22Rv1 (cell line): ENCODE measurements around the gene PEX10.

Experiments
- H3K27ac ChIP-seq: fragments of 450-650 bp; 2 replicates; pipeline ENCODE4 v1.5.1; 2017
- ZFX ChIP-seq: fragments of 450-650 bp; IDR thresholded peaks from 2 replicates; pipeline ENCODE4 v1.6.1; 2017; ENCODE audit warnings: antibody characterized with exemption, borderline replicate concordance
- TF ChIP-seq, protein P1 (sequence below): fragments of 450-650 bp; IDR thresholded peaks from 2 replicates; pipeline ENCODE4 v1.5.1; 2017; ENCODE audit warnings: mild to moderate bottlenecking

PEX10 gene

DNA sequence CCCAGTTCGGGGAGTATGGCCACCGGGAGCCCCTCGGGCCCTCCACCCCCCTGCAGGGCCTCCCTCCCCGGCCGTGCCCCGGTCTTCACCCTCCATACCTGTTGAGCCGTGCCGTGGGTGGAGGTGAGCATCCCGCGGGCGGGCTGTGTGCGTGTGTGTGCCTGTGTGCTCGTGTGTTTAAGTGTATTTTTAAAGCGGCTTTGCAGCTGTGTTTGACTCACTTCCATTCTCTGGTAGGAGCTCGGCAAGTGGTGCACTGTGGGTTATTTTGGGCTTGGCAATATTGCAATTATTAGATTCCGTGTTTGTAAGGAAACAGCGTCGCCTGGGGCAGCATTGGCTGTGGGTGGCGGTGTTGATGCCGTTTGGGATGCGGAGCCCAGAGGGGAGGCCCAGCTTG is 43.4 kb upstream of the PEX10 start:
- no peak overlapping the region for H3K27ac ChIP-seq
- TF ChIP-seq, protein P1, sequence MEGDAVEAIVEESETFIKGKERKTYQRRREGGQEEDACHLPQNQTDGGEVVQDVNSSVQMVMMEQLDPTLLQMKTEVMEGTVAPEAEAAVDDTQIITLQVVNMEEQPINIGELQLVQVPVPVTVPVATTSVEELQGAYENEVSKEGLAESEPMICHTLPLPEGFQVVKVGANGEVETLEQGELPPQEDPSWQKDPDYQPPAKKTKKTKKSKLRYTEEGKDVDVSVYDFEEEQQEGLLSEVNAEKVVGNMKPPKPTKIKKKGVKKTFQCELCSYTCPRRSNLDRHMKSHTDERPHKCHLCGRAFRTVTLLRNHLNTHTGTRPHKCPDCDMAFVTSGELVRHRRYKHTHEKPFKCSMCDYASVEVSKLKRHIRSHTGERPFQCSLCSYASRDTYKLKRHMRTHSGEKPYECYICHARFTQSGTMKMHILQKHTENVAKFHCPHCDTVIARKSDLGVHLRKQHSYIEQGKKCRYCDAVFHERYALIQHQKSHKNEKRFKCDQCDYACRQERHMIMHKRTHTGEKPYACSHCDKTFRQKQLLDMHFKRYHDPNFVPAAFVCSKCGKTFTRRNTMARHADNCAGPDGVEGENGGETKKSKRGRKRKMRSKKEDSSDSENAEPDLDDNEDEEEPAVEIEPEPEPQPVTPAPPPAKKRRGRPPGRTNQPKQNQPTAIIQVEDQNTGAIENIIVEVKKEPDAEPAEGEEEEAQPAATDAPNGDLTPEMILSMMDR, result no peak
- no peak for TF ChIP-seq ZFX

DNA sequence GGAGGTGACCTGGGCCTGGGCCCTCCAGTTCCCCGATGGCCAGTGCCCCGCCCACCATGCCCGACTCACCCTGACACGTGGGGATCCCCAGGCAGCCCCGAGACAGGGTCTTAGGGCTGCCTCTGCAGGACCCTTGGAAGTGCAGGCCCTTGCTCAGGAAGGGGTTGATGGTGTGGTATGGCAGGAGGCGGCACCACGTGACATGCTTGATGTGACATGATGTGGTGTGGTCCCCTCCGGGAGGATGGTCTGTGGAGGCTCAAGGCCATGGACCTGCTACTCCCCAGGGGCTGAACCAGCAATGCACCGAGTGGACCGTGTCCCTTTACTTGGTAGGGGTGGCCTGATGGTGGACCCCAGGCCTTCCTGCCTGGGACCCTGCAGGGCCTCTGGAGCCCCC is 41.9 kb upstream of the PEX10 start:
- TF ChIP-seq, protein P1, result no peak
- TF ChIP-seq ZFX, result no peak
- no peak overlapping the region for H3K27ac ChIP-seq

DNA sequence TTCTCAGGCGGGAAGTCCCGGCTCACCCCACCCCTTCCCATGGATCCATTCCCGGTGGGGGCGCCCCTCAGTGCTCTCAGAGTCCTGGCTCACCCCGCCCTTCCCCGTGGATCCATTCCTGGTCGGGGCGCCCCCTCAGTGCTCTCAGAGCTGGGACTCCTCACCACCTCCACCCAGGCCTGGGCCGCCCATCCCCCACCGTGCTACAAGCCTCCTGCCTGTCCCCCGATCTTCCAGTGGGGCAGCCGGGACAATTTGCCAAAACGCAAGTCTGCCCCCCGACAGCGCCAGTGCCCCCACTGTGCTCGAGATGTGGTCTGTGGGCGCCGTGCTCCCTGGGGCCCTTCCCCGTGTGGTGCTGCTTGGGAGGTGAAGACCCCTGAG is 40.6 kb upstream of the PEX10 start:
- no peak overlapping the region for H3K27ac ChIP-seq

DNA sequence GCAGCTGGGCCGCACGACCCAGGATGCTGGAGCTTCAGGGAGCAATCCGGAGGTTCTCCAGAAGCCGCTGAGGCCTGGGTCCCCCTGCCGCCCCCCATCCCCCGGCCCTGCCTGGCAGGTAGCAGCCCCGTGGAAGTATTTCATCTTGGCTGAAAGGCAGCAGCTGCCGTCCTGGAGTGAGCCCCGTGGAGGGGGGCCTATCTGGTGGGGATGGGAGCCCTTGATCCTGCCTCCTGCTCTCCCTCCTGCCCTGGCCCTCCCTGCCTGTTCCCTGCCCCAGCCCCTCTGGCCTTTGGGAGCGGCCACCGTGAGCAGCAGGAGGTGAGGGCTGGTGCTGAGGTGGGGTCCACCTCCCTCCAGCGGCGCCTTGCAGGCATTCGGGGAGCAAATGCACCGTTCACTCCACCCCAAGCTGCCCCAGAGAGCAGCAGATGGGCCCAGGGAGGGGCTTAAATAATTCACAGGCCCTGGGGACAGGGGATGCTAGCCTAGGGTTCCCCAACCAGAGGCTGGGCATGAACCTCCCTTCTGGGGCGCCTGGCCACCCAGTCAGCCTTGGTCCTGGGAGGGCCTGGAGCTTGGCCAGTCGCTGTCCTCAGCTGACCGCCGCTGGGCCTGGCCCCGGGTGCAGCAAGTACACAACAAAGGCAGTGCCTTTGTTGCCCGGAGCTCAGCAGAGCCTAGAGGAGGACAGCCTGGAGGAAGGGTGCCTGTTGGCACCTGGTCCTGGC is 40.0 kb upstream of the PEX10 start:
- TF ChIP-seq, protein P1, result no peak
- TF ChIP-seq ZFX, result no peak
- no peak overlapping the region for H3K27ac ChIP-seq

More for the DNA sequence above, 40.6 kb upstream of the PEX10 start:
- TF ChIP-seq ZFX, result no peak
- TF ChIP-seq, protein P1, result no peak

DNA sequence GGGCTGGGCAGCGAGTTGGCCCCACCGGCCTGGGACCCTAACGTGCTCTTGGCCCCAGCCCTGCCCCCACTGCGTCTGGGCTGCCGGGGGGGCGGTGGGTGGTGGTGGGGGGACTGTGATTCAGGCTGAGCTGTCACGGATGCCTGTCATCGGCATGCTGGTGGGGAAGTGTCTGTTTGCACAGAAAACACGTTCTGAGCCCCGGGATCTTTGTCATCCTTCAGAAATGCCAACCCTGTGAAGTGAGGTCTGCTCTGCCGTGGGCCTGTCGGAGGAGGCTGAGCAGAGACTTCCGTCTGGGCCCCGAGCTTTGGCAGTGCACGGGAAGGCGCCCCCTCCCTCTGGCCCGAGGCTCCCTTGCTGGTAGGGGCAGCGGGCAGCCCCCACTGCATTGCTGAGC is 39.4 kb upstream of the PEX10 start:
- no peak for TF ChIP-seq ZFX
- H3K27ac ChIP-seq, result no peak overlapping the region

DNA sequence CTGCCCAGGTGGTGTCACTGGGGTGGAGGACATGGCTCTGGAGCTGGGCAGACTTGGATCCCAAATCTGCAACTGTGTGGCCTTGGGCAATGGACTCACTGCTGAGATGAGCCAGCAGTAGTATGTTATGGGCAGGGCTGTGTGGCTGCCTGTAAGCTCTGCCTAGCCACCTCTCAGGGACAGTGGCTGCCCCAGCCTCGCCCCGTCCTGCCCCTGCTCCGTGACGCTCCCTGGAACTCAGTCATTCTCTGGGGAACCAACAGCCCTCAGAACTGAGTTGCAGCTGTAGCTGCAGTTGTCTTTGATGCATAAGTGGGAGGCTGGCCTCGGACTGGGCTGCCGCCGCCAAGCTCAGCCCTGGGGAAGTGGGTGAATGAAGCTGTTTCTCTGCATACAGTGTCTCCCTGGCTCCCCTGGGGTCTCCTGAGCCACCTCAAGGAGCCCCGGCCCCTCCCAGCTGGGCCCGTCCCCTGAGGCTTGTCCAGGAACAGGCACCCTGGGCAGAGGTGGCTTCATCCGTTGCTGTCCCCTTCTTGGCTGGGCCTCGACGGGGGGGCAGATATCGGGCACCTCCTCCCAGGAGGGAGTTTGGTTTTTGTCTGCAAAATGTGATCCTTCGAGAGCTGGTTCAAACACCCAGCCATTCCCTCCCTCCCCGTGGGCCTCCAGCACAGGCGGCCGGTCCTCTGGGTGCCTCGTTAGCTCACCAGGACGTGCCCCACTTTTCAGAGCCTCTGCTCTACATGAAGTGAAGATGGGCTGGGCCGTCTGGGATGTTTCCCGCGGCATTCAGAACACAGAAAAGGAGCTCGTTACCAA is 37.5 kb upstream of the PEX10 start:
- no peak for TF ChIP-seq ZFX
- TF ChIP-seq, protein P1, result no peak
- no peak overlapping the region for H3K27ac ChIP-seq

GRCh38 chr1:2448098-2448445 is 35.7 kb upstream of the PEX10 start:
- H3K27ac ChIP-seq, result no peak overlapping the region
- TF ChIP-seq ZFX, result no peak
- TF ChIP-seq, protein P1, result no peak
